Bladder microvascular endothelial cell (primary cell): Measurements from ENCODE around the gene FNDC8. TPM values are rescaled to one million over a fixed set of nuclear protein-coding genes. Genes with fewer than 3 reads are reported as not detected.

Source experiments
- total RNA-seq: library from RNA; depleted of rRNA; stranded (reverse); fragments of >200 nt; gene quantifications from 2 replicates; pipeline ENCODE4 v1.2.3, GENCODE V29; 2014

FNDC8 gene
- total RNA-seq = not detected in 2 replicates

GRCh38 chr17:35121315-35121714, at the start of gene FNDC8:
FNDC8 (plus strand) TSS chr17:35121615; CDS start chr17:35121694, 79 bp downstream.

GRCh38 chr17:35119370-35120165, 1.8 kb upstream of the FNDC8 start, which contains the start of gene RAD51D:
RAD51D (minus strand) TSS chr17:35119860; CDS start chr17:35119613, 247 bp downstream.

GRCh38 chr17:35141681-35142466, 20.5 kb downstream of the FNDC8 start, which contains the start of gene NLE1:
NLE1 (minus strand) TSS chr17:35142303; CDS start chr17:35142275, 28 bp downstream.

GRCh38 chr17:35147375-35147905, 26.0 kb downstream of the FNDC8 start, which contains the start of gene UNC45B:
UNC45B (plus strand) TSS chr17:35147817; CDS start chr17:35148264, 447 bp downstream.

Other genes starting within 250 kb of the FNDC8 start
- gene CCT6B, start 160.2 kb upstream of the FNDC8 start, total RNA-seq = 0.16 and 0.25 TPM in 2 replicates
- gene ZNF830, start 160.1 kb upstream of the FNDC8 start, total RNA-seq = 12.6 and 15.4 TPM in 2 replicates
- 18.0 and 66.8 TPM in 2 replicates for gene LIG3, start 141.1 kb upstream of the FNDC8 start, total RNA-seq
- 3.7 and 9.9 TPM in 2 replicates for gene RFFL, start 57.9 kb upstream of the FNDC8 start, total RNA-seq
- gene RAD51D, start 1.8 kb upstream of the FNDC8 start, total RNA-seq = 7.4 and 9.3 TPM in 2 replicates
- 12.1 and 17.6 TPM in 2 replicates for gene NLE1, start 20.7 kb downstream of the FNDC8 start, total RNA-seq
- gene UNC45B, start 26.2 kb downstream of the FNDC8 start, total RNA-seq = under 0.01 TPM in 1 of 2 replicates, not detected in the other
- gene SLC35G3, start 72.8 kb downstream of the FNDC8 start, total RNA-seq = not detected in 2 replicates
- 20.7 and 44.3 TPM in 2 replicates for gene SLFN5, start 121.5 kb downstream of the FNDC8 start, total RNA-seq